Endodermal cell (in vitro differentiated cells): ENCODE results near the gene ANO5. TPM values are rescaled to one million over a fixed set of nuclear protein-coding genes. Genes with fewer than 3 reads are reported as not detected.

Source experiments
- DNase-seq: peaks from one replicate; pipeline ENCODE4 v3.0.0-alpha.2; 2017
- H3K27ac ChIP-seq: 2 replicates; pipeline ENCODE4 v1.5.1; 2013; ENCODE audit warnings: mild to moderate bottlenecking, low read depth, low read length, moderate library complexity
- H3K27me3 ChIP-seq: 2 replicates; pipeline ENCODE4 v1.6.1; 2013; ENCODE audit warnings: mild to moderate bottlenecking, low read length, moderate library complexity; ENCODE audit not compliant: insufficient read depth, control insufficient read depth, poor library complexity, severe bottlenecking
- H3K36me3 ChIP-seq: 2 replicates; pipeline ENCODE4 v1.7.0; 2013; ENCODE audit warnings: mild to moderate bottlenecking, low read length, moderate library complexity; ENCODE audit not compliant: control insufficient read depth, insufficient read depth
- H3K4me1 ChIP-seq: one replicate; pipeline ENCODE4 v1.7.0; 2013; ENCODE audit warnings: low read length; ENCODE audit not compliant: control insufficient read depth, insufficient read depth
- H3K4me3 ChIP-seq: 2 replicates; pipeline ENCODE4 v1.5.1; 2013; ENCODE audit warnings: mild to moderate bottlenecking, low read length, moderate library complexity
- H3K9ac ChIP-seq: 2 replicates; pipeline ENCODE4 v1.6.1; 2013; ENCODE audit warnings: mild to moderate bottlenecking, low read length, moderate library complexity; ENCODE audit not compliant: poor library complexity, severe bottlenecking; ENCODE audit errors: extremely low read depth
- H3K9me3 ChIP-seq: 2 replicates; pipeline ENCODE4 v1.6.1; 2013; ENCODE audit warnings: mild to moderate bottlenecking, low read length, moderate library complexity; ENCODE audit not compliant: control insufficient read depth
- H3K27ac Mint-ChIP-seq: 2 replicates; pipeline ENCODE4 v1.8.0; 2020; ENCODE audit warnings: mixed read lengths
- H3K27me3 Mint-ChIP-seq: 2 replicates; pipeline ENCODE4 v1.8.0; 2021; ENCODE audit warnings: mild to moderate bottlenecking, mixed read lengths; ENCODE audit not compliant: insufficient read depth
- H3K36me3 Mint-ChIP-seq: 2 replicates; pipeline ENCODE4 v1.8.0; 2020; ENCODE audit warnings: low read depth, mixed read lengths
- H3K4me1 Mint-ChIP-seq: 2 replicates; pipeline ENCODE4 v1.8.0; 2020; ENCODE audit warnings: mixed read lengths
- H3K4me3 Mint-ChIP-seq: 2 replicates; pipeline ENCODE4 v1.8.0; 2020; ENCODE audit warnings: mild to moderate bottlenecking, moderate library complexity, mixed read lengths
- H3K9me3 Mint-ChIP-seq: 2 replicates; pipeline ENCODE4 v1.8.0; 2020; ENCODE audit warnings: mild to moderate bottlenecking, mixed read lengths
- WGBS, 2 experiments: methylation state at CpG; one replicate each; pipeline versions ENCODE4 v1.1.5 to v1.1.7; 2013; ENCODE audit warnings: missing lambda C conversion rate in 2 of 2, mixed read lengths in 1 of 2; ENCODE audit not compliant: insufficient coverage in 1 of 2, insufficient read length in 1 of 2; 5-methylcytosine and 5-hydroxymethylcytosine counted together
- total RNA-seq, 2 donors: library from RNA; stranded (reverse); fragmentation: NEBNext Ultra II Directional in 1 of 2; extraction: Animal tissue kit (Norgen Biotek cat#: 25700) in 1 of 2; gene quantifications; 2 replicates in 1 of 2; 3 replicates in 1 of 2; pipeline ENCODE4 v1.2.1, GENCODE V29; 2021
- TF ChIP-seq, protein P1 (sequence below): fragments of 200-600 bp; sonication (generic); conservative IDR thresholded peaks from 2 replicates; pipeline ENCODE4 v1.5.0; 2021; ENCODE audit warnings: antibody characterized with exemption, mild to moderate bottlenecking

ANO5 gene
- total RNA-seq, 2 donors from 2014 or later: 6.2 to 8.9 TPM

DNA sequence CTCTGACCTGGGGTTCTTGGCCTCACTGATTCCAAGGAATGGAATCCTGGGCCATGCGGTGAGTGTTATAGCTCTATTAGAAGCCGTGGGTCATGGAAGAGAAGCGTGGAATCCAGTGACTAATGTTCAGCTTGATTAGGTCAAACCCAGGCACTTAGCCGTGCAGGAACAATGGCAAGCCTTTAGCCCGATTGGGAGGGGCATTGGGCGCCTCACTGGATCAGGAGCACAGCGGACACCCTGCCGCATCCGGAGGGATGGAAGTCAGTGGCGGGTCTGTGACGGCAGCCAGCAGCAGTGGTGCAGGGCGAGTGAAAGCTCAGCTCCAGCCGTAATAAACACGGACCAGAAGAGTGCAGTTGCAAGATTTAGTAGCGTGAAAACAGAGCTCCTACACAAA, 124.8 kb downstream of the ANO5 start:
- Mint-ChIP-seq H3K36me3 (no peaks in the 10 kb centered on the region), H3K4me1 (no peaks in the 10 kb centered on the region), H3K27me3 (no peaks in the 10 kb centered on the region), H3K27ac (no peak overlapping the region), H3K9me3 (peaks cover 2% of the 10 kb centered on the region), H3K4me3 (no peak overlapping the region)
- H3K4me1 ChIP-seq: no peaks in the 10 kb centered on the region
- 94 to 96% methylated on average over 8 to 15 of the region's 15 CpGs for WGBS, 2 experiments
- H3K4me3 ChIP-seq: no peak overlapping the region
- no peaks in the 10 kb centered on the region for H3K27me3 ChIP-seq
- no peak overlapping the region for H3K27ac ChIP-seq
- no peaks in the 10 kb centered on the region for H3K9me3 ChIP-seq
- H3K36me3 ChIP-seq: no peaks in the 10 kb centered on the region
- H3K9ac ChIP-seq: no peak overlapping the region
- TF ChIP-seq, protein P1, sequence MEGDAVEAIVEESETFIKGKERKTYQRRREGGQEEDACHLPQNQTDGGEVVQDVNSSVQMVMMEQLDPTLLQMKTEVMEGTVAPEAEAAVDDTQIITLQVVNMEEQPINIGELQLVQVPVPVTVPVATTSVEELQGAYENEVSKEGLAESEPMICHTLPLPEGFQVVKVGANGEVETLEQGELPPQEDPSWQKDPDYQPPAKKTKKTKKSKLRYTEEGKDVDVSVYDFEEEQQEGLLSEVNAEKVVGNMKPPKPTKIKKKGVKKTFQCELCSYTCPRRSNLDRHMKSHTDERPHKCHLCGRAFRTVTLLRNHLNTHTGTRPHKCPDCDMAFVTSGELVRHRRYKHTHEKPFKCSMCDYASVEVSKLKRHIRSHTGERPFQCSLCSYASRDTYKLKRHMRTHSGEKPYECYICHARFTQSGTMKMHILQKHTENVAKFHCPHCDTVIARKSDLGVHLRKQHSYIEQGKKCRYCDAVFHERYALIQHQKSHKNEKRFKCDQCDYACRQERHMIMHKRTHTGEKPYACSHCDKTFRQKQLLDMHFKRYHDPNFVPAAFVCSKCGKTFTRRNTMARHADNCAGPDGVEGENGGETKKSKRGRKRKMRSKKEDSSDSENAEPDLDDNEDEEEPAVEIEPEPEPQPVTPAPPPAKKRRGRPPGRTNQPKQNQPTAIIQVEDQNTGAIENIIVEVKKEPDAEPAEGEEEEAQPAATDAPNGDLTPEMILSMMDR: no peak
- no peak for DNase-seq

DNA sequence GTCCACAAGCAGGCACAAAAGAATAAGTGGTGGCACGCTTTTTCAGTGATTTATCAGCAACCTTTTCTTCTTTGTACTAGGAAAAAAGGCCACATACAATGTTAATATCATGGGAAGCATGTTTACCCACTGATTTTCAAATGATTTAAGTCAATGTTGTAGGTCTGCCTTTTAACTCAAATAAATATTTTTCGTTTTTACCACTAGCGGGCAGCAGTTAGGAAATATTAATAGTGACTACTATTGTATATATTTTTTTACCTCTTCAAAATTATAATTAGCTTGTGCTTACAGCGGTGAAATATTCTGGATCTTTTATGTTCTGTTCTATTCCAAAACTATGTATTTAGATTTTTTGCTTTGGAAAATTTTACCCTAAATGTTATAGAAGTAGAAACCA, 138.9 kb downstream of the ANO5 start:
- Histone ChIP-seq H3K9me3 (no peaks in the 10 kb centered on the region), H3K27ac (no peak overlapping the region), H3K36me3 (no peaks in the 10 kb centered on the region), H3K4me1 (no peaks in the 10 kb centered on the region), H3K4me3 (no peak overlapping the region), H3K9ac (no peak overlapping the region), H3K27me3 (no peaks in the 10 kb centered on the region)
- DNase-seq: no peak
- 100% methylated on average over 1 of the region's 4 CpGs; no CpG with 5 or more reads in 1 of the 2 experiments for WGBS, 2 experiments
- no peaks in the 10 kb centered on the region for H3K36me3 Mint-ChIP-seq
- no peaks in the 10 kb centered on the region for H3K9me3 Mint-ChIP-seq
- no peak overlapping the region for H3K4me3 Mint-ChIP-seq
- H3K27me3 Mint-ChIP-seq: no peaks in the 10 kb centered on the region
- H3K4me1 Mint-ChIP-seq: no peaks in the 10 kb centered on the region
- no peak overlapping the region for H3K27ac Mint-ChIP-seq
- TF ChIP-seq, protein P1: no peak

Other genes with a start within 250 kb of the ANO5 start
- not detected for gene SLC17A6, start 145.3 kb downstream of the ANO5 start, total RNA-seq